ENCODE data around the gene IL13.

DNA sequence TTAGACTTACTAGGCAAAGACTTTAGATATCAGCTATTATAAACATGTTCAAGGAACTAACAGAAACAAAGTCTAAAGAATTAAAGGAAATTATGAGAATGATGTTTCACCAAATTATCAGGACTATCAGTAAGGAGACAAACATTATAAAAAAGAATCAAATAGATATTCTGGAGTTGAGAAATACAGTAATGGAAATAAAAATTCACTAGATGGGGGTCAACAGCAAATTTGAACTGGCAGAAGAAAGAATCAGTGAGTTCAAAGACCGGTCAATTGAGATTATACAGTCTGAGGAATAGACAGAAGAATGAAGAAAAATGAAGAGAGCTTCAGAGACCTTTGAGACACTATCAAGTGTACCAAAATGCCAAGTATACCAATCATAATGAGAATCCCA is 9.6 kb upstream of the IL13 start:
- TF ChIP-seq, protein P1, sequence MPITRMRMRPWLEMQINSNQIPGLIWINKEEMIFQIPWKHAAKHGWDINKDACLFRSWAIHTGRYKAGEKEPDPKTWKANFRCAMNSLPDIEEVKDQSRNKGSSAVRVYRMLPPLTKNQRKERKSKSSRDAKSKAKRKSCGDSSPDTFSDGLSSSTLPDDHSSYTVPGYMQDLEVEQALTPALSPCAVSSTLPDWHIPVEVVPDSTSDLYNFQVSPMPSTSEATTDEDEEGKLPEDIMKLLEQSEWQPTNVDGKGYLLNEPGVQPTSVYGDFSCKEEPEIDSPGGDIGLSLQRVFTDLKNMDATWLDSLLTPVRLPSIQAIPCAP (CRISPR knock-in tag; IDR thresholded peaks at IDR 0.05) = no peak
- TF ChIP-seq, protein P2, sequence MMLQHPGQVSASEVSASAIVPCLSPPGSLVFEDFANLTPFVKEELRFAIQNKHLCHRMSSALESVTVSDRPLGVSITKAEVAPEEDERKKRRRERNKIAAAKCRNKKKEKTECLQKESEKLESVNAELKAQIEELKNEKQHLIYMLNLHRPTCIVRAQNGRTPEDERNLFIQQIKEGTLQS (CRISPR knock-in tag; conservative IDR thresholded peaks at IDR 0.05) = no peak
- TF ChIP-seq, protein P3, sequence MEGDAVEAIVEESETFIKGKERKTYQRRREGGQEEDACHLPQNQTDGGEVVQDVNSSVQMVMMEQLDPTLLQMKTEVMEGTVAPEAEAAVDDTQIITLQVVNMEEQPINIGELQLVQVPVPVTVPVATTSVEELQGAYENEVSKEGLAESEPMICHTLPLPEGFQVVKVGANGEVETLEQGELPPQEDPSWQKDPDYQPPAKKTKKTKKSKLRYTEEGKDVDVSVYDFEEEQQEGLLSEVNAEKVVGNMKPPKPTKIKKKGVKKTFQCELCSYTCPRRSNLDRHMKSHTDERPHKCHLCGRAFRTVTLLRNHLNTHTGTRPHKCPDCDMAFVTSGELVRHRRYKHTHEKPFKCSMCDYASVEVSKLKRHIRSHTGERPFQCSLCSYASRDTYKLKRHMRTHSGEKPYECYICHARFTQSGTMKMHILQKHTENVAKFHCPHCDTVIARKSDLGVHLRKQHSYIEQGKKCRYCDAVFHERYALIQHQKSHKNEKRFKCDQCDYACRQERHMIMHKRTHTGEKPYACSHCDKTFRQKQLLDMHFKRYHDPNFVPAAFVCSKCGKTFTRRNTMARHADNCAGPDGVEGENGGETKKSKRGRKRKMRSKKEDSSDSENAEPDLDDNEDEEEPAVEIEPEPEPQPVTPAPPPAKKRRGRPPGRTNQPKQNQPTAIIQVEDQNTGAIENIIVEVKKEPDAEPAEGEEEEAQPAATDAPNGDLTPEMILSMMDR (IDR thresholded peaks at IDR 0.05) = no peak
- TF ChIP-seq, protein P4, sequence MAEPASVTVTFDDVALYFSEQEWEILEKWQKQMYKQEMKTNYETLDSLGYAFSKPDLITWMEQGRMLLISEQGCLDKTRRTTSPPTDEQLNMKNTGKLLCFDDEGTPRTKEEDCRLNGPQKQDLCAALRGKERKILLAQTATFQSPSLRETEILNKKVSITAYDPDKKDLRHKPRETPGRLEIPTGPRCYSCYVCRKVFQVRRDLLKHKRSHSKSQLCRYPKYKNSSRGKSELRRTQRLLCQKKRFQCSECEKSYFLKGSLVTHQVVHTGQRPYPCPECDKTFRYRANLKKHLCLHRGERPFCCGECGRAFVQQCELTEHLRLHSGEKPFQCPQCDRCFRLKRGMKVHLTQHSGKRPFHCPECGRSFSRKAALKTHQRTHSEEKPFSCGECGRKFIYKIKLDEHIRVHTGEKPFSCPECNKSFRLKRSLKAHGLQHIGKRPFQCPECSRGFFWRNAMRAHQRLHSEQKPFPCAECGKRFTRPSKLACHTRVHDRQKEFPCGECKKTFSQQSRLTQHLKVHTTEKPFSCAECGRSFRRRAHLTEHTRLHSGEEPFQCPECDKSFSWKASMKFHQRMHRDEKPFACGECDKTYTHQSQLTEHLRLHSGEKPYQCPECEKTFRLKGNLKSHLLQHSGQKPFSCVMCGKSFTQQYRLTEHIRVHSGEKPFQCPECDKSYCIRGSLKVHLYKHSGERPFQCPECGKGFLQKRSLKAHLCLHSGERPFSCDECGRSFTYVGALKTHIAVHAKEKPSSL (CRISPR knock-in tag; conservative IDR thresholded peaks at IDR 0.05) = no peak
- TF ChIP-seq NFYB (CRISPR knock-in tag; conservative IDR thresholded peaks at IDR 0.05; ENCODE audit: low read depth) = no peak
- TF ChIP-seq RORB (CRISPR knock-in tag; IDR thresholded peaks at IDR 0.05) = no peak
- no peak for TF ChIP-seq JUN (CRISPR knock-in tag; IDR thresholded peaks at IDR 0.05)
- no peak for TF ChIP-seq NR3C1 (CRISPR knock-in tag; conservative IDR thresholded peaks at IDR 0.05; ENCODE audit: low read depth)
- TF ChIP-seq, protein P5, sequence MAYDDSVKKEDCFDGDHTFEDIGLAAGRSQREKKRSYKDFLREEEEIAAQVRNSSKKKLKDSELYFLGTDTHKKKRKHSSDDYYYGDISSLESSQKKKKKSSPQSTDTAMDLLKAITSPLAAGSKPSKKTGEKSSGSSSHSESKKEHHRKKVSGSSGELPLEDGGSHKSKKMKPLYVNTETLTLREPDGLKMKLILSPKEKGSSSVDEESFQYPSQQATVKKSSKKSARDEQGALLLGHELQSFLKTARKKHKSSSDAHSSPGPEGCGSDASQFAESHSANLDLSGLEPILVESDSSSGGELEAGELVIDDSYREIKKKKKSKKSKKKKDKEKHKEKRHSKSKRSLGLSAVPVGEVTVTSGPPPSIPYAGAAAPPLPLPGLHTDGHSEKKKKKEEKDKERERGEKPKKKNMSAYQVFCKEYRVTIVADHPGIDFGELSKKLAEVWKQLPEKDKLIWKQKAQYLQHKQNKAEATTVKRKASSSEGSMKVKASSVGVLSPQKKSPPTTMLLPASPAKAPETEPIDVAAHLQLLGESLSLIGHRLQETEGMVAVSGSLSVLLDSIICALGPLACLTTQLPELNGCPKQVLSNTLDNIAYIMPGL (CRISPR knock-in tag; IDR thresholded peaks at IDR 0.05) = no peak
- no peak for TF ChIP-seq FOXJ3 (CRISPR knock-in tag; IDR thresholded peaks at IDR 0.05; ENCODE audit: borderline replicate concordance)

Data from WTC11 (cell line).